ENCODE data around the gene NBPF11.
"Not testable (repeated sequence)": the region's sequence is repeated elsewhere in the genome, so short reads cannot be mapped to it uniquely, and the experiment has no call there.

The NBPF11 gene, protein sequence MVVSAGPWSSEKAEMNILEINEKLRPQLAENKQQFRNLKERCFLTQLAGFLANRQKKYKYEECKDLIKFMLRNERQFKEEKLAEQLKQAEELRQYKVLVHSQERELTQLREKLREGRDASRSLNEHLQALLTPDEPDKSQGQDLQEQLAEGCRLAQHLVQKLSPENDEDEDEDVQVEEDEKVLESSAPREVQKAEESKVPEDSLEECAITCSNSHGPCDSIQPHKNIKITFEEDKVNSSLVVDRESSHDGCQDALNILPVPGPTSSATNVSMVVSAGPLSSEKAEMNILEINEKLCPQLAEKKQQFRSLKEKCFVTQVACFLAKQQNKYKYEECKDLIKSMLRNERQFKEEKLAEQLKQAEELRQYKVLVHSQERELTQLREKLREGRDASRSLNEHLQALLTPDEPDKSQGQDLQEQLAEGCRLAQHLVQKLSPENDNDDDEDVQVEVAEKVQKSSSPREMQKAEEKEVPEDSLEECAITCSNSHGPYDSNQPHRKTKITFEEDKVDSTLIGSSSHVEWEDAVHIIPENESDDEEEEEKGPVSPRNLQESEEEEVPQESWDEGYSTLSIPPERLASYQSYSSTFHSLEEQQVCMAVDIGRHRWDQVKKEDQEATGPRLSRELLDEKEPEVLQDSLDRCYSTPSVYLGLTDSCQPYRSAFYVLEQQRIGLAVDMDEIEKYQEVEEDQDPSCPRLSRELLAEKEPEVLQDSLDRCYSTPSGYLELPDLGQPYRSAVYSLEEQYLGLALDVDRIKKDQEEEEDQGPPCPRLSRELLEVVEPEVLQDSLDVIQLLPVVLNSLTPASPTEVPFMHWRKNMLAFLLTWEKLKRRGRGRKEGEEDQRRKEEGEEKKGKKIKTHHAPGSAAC

DNA sequence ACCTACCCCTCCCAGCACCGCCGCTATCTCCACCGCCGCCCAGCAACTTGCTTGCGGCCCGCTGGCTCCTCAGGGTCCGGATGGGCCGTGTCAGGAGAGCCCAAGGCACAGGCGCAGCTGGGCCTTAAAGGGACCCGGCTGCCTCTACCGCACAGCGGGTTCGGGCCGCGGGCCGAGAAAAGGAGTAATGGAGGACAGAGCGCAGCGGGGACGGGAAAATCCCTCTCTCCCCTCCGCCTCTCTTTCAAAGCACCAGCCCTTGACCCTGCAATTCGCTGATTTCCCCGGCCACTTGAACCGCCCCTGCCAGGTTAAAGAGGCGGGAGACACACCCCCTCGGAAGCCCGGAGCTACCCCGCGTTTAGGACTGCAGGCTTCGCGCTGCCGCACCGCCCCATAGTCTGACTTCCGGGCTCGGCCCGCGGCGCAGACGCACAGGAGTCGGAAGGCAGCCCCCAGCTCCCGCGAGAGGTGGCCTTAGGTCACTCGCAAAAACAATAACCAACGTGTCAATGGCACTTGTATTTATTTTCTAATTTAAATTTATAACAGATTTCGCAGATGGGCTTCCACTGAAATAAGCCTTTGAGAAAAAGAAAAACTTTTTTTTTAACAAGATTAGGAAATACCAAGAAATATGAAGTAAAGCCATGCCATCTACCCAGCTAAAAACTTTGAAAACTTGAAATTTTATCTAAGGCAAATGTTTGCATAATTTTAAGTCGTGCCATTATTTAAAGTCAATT lies at the start of gene NBPF11:
Gene NBPF11 (minus strand): TSS at position 371 of the 746 bp plus-strand sequence. CDS start 25,278 bp downstream, outside the sequence.
- H3K9me3 ChIP-seq (ENCODE audit: control insufficient read depth, insufficient read depth, low read length); H3K27me3 ChIP-seq (ENCODE audit: control insufficient read depth, insufficient read depth, low read length): not testable (repeated sequence)

DNA sequence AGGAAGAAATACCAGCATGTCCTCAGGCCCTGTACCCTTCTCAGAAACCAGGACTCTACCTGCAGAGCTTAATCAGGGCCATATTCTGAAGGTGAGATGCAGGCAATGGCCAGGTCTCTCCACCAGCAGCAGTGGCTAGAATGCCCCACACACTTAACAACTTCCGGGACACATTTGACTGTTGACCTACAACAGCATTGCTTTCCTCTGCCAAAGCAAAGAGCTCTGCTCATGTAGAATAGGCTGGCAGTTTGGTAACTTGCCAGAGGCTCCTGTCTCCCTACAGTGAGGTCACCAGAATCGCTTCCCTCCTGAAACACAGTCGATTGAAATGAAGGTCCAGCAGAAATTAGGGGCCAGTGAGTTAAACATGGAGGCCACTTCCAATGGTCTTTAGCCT lies 45.3 kb upstream of the NBPF11 start:
- not testable (repeated sequence) for H3K4me3 ChIP-seq (ENCODE audit: low read depth, low read length); H3K27me3 ChIP-seq (ENCODE audit: control insufficient read depth, insufficient read depth, low read length); H3K4me1 ChIP-seq (ENCODE audit: control insufficient read depth, insufficient read depth, low read length); H3K27ac ChIP-seq (ENCODE audit: low read depth, low read length); H3K36me3 ChIP-seq (ENCODE audit: control insufficient read depth, insufficient read depth, low read length); H3K9me3 ChIP-seq (ENCODE audit: control insufficient read depth, insufficient read depth, low read length); H3K9ac ChIP-seq (ENCODE audit: low read depth, low read length)

More for the DNA sequence above, at the start of gene NBPF11:
- peak within 1 kb of the TSS; percentile 83 for H3K27ac ChIP-seq (ENCODE audit: low read depth, low read length)
- peak within 1 kb of the TSS; percentile 74 for H3K4me3 ChIP-seq (ENCODE audit: low read depth, low read length)
- H3K4me1 ChIP-seq (ENCODE audit: control insufficient read depth, insufficient read depth, low read length); H3K36me3 ChIP-seq (ENCODE audit: control insufficient read depth, insufficient read depth, low read length): not testable (repeated sequence)
- peak within 1 kb of the TSS; percentile 51; the same call in 1 of the 2 replicates for H3K9ac ChIP-seq (ENCODE audit: low read depth, low read length)

DNA sequence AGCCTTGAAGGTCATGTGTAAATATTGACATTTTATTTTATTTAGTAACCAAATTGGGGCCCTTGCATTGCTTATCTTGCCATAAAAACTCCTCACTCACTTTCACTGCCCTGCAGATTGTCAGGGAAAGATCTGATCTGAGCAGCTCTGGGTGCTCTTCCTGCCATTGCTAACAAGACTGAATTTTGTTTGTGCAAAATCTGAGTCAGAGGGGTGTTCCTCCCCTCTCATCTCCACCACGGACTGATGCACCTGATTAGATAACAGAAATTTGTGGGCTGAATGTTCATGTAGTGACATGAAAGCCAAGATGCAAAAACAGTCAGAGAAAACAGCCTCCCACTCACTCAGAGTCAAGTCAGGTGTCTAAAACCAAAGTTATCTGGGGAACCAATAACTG lies 44.9 kb upstream of the NBPF11 start:
- H3K9me3 ChIP-seq (ENCODE audit: control insufficient read depth, insufficient read depth, low read length); H3K4me1 ChIP-seq (ENCODE audit: control insufficient read depth, insufficient read depth, low read length); H3K4me3 ChIP-seq (ENCODE audit: low read depth, low read length); H3K27me3 ChIP-seq (ENCODE audit: control insufficient read depth, insufficient read depth, low read length); H3K9ac ChIP-seq (ENCODE audit: low read depth, low read length); H3K36me3 ChIP-seq (ENCODE audit: control insufficient read depth, insufficient read depth, low read length); H3K27ac ChIP-seq (ENCODE audit: low read depth, low read length): not testable (repeated sequence)

DNA sequence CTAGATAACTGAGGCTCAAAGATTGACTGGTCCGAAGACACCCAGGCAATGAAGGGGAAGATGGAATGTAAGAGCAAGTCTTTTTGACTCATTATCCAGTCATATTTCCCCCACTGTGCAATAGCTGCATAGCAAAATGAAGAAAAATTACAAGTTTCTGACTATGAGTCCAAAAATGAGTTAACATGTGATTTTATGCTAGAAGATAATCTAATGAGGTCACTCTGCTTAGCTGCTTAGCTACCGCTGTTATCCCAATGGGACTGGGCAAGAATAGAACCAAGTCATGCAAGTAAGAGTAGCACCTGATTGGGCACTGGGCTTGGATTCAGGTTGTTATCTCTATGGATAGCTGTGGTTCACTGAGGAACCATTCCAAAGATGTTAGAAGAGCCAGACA lies 43.0 kb upstream of the NBPF11 start:
- not testable (repeated sequence) for H3K9me3 ChIP-seq (ENCODE audit: control insufficient read depth, insufficient read depth, low read length); H3K27me3 ChIP-seq (ENCODE audit: control insufficient read depth, insufficient read depth, low read length); H3K27ac ChIP-seq (ENCODE audit: low read depth, low read length)

DNA sequence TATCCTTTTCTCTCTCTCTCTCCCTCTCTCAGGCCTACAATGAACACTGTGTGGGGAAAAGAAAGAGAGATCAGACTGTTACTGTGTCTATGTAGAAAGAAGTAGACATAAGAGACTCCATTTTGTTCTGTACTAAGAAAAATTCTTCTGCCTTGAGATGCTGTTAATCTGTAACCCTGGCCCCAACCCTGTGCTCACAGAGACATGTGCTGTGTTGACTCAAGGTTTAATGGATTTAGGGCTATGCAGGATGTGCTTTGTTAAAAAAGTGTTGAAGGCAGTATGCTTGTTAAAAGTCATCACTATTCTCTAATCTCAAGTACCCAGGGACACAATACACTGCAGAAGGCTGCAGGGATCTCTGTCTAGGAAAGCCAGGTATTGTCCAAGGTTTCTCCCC lies 36.7 kb upstream of the NBPF11 start:
- H3K27me3 ChIP-seq (ENCODE audit: control insufficient read depth, insufficient read depth, low read length); H3K9me3 ChIP-seq (ENCODE audit: control insufficient read depth, insufficient read depth, low read length); H3K9ac ChIP-seq (ENCODE audit: low read depth, low read length); H3K36me3 ChIP-seq (ENCODE audit: control insufficient read depth, insufficient read depth, low read length); H3K4me3 ChIP-seq (ENCODE audit: low read depth, low read length); H3K27ac ChIP-seq (ENCODE audit: low read depth, low read length); H3K4me1 ChIP-seq (ENCODE audit: control insufficient read depth, insufficient read depth, low read length): not testable (repeated sequence)

More for the DNA sequence above, 43.0 kb upstream of the NBPF11 start:
- H3K4me1 ChIP-seq (ENCODE audit: control insufficient read depth, insufficient read depth, low read length); H3K9ac ChIP-seq (ENCODE audit: low read depth, low read length); H3K4me3 ChIP-seq (ENCODE audit: low read depth, low read length); H3K36me3 ChIP-seq (ENCODE audit: control insufficient read depth, insufficient read depth, low read length): not testable (repeated sequence)

DNA sequence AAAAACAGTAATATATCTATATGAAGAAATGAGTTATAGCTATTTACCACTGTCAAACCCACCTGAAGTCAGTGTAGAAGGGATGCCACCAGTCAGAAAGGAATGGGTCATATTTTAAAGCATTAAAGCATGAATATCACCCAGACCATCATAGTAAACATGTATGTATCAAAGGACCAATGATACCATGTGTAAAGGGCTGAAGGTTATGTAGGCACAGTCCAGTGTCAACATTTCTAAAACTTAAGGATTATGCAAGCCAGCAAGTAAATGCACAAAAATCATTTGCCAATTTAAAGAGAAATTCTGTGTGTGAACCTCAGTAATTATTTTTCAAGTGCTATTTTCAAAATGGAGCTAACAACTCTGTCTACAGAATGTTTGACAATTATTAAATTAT lies 26.6 kb upstream of the NBPF11 start:
- not testable (repeated sequence) for H3K9me3 ChIP-seq (ENCODE audit: control insufficient read depth, insufficient read depth, low read length); H3K27me3 ChIP-seq (ENCODE audit: control insufficient read depth, insufficient read depth, low read length); H3K4me1 ChIP-seq (ENCODE audit: control insufficient read depth, insufficient read depth, low read length); H3K27ac ChIP-seq (ENCODE audit: low read depth, low read length); H3K4me3 ChIP-seq (ENCODE audit: low read depth, low read length); H3K9ac ChIP-seq (ENCODE audit: low read depth, low read length); H3K36me3 ChIP-seq (ENCODE audit: control insufficient read depth, insufficient read depth, low read length)

DNA sequence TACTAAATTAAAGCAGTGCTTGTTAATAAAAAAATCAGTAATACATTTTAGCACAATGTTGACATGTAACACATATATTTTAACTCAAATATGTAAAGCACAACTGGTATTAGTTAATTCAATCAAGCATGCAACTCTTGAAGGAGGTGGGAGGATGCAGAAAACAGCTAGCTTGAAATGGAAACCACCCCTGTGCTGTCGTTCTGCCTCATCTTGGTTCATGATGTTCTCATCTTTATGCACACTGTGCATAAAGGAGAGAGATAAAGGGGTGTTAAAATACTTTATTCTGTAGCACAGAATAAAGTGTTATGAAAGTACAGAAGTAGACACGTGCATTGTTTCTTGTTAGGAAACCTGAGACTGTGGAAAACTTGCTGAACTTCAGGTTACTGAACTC lies 23.3 kb upstream of the NBPF11 start:
- not testable (repeated sequence) for H3K27me3 ChIP-seq (ENCODE audit: control insufficient read depth, insufficient read depth, low read length); H3K9ac ChIP-seq (ENCODE audit: low read depth, low read length); H3K9me3 ChIP-seq (ENCODE audit: control insufficient read depth, insufficient read depth, low read length); H3K4me3 ChIP-seq (ENCODE audit: low read depth, low read length); H3K36me3 ChIP-seq (ENCODE audit: control insufficient read depth, insufficient read depth, low read length); H3K27ac ChIP-seq (ENCODE audit: low read depth, low read length); H3K4me1 ChIP-seq (ENCODE audit: control insufficient read depth, insufficient read depth, low read length)

DNA sequence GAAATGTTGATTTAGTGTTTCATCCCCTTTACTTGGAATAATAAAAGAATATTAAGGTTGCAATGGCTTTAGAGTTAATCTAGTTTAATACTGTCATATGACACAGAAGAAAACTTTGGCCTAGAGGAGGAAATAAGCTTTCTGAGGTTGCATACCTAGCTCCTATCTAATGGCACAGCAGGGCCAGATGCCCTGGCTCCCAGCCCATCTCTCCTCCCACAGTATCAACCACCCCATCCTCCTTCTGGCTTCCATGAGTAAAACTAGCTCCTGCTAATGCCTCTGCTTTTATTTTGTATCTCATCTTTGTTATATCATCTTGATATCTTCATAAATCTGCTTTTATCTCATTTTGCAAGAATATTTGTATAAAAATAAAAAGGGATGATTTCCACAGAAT lies 19.9 kb upstream of the NBPF11 start:
- not testable (repeated sequence) for H3K9me3 ChIP-seq (ENCODE audit: control insufficient read depth, insufficient read depth, low read length); H3K36me3 ChIP-seq (ENCODE audit: control insufficient read depth, insufficient read depth, low read length); H3K9ac ChIP-seq (ENCODE audit: low read depth, low read length); H3K4me1 ChIP-seq (ENCODE audit: control insufficient read depth, insufficient read depth, low read length); H3K27me3 ChIP-seq (ENCODE audit: control insufficient read depth, insufficient read depth, low read length); H3K27ac ChIP-seq (ENCODE audit: low read depth, low read length); H3K4me3 ChIP-seq (ENCODE audit: low read depth, low read length)

DNA sequence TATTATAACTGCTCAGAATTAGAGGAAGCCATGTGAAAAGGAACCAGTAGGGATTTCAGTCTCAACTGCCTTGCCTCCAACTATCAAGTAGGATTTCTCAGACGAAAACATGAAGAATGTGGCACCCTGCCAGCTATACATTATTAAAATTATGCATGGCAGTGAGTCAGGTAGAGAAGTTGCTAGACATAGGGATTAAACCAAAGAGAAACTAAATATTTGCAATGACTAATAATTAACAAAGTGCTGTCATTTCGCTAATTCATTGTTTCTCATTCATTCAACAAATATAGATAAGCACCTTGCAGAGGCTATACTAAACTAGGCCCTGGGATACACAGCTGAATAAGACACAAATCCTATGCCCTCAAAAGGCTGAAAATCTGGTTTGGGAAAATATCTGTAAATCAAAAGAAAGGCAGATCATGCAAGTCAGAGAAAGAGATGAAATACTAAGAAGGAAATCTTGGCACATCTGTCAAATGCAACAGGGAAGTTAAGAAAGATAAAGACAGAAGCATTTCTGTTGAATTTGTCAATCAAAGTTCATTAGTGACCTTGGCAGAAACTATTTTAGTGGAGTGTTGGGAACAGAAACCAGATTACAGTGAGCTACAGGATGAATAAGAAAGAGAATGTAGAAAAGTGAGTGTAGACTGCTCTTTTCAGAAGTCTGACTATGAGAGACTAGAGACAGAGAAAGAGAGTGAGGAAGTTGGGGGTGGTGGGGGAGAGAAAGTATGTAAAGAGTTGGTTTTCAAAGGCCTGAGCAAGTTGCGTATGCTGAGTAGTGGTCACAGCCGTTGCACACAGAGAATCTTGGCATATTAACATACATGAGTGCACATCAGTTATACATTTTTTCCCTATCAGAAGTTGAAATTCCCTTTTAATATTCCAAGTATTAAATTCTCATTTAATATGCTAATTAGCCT lies 14.7 kb upstream of the NBPF11 start:
- H3K9me3 ChIP-seq (ENCODE audit: control insufficient read depth, insufficient read depth, low read length), result no peaks in the 10 kb centered on the region
- peak overlapping the region; percentile 47 for H3K27ac ChIP-seq (ENCODE audit: low read depth, low read length)
- H3K4me1 ChIP-seq (ENCODE audit: control insufficient read depth, insufficient read depth, low read length), result peaks cover 12% of the 10 kb centered on the region; the same call in 1 of the 2 replicates
- H3K36me3 ChIP-seq (ENCODE audit: control insufficient read depth, insufficient read depth, low read length), result no peaks in the 10 kb centered on the region
- no peak overlapping the region for H3K4me3 ChIP-seq (ENCODE audit: low read depth, low read length)
- H3K27me3 ChIP-seq (ENCODE audit: control insufficient read depth, insufficient read depth, low read length), result no peaks in the 10 kb centered on the region; the same call in 1 of the 2 replicates
- H3K9ac ChIP-seq (ENCODE audit: low read depth, low read length), result no peak overlapping the region

DNA sequence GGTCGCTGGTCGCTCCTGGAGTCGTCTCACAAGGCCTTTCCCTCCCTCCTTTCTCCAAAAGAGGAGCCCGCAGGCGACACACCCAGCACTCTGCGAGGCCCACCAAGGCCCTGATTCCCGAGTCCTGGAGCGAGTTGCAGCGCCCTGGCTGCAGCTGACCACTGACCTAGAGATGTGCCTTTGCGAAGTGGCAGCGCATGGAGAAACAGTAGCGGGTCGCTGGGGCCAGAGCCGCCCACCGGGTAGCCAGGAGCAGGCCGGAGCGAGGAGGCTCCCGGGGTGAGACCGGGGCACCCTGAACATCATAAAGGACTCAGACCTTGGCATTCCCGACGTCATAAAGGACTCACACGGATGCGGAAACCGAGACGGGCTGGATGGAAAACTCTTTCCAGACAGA lies 10.3 kb upstream of the NBPF11 start:
- Histone ChIP-seq H3K9ac (ENCODE audit: low read depth, low read length) (no peak overlapping the region), H3K4me1 (ENCODE audit: control insufficient read depth, insufficient read depth, low read length) (peaks cover 12% of the 10 kb centered on the region; the same call in 1 of the 2 replicates), H3K27me3 (ENCODE audit: control insufficient read depth, insufficient read depth, low read length) (no peaks in the 10 kb centered on the region; the same call in 1 of the 2 replicates), H3K36me3 (ENCODE audit: control insufficient read depth, insufficient read depth, low read length) (no peaks in the 10 kb centered on the region), H3K4me3 (ENCODE audit: low read depth, low read length) (no peak overlapping the region), H3K9me3 (ENCODE audit: control insufficient read depth, insufficient read depth, low read length) (no peaks in the 10 kb centered on the region), H3K27ac (ENCODE audit: low read depth, low read length) (no peak overlapping the region)

All from HUES48 (cell line).